Measurements from ENCODE around the gene TANGO6. TPM values are rescaled to one million over a fixed set of nuclear protein-coding genes. Genes with fewer than 3 reads are reported as not detected.

Gene TANGO6
- total RNA-seq, 5 donors from 2014 or later (not counting 1 experiment from before 2014, with no cell fraction given), result 25.2 to 35.2 (median 29.0) TPM

- CTCF ChIA-PET, result no interaction called here
- Mint-ChIP-seq H3K27me3 (no peaks in the 10 kb centered on the region), H3K4me3 (no peak overlapping the region), H3K27ac (no peak overlapping the region), H3K9me3 (no peaks in the 10 kb centered on the region), H3K4me1 (no peaks in the 10 kb centered on the region), H3K36me3 (peaks cover 26% of the 10 kb centered on the region)
- POLR2A ChIA-PET, result no interaction called here
- H3K36me3 ChIP-seq (ENCODE audit: control insufficient read depth in 2 of 2, extremely low read depth in 1 of 2, insufficient read depth in 1 of 2, low read length in 1 of 2), result peaks cover 0 to 4% of the 10 kb centered on the region in 2 donors
- WGBS (ENCODE audit: insufficient coverage), result no CpG with 5 or more reads among the region's 2 CpGs
- ATAC-seq (replicated peaks in 1 of 4) (no peak), DNase-seq (no peak)
- no peak overlapping the region for H3K27ac ChIP-seq (ENCODE audit: low read length)
- H3K4me1 ChIP-seq (ENCODE audit: control insufficient read depth in 1 of 2, extremely low read depth in 1 of 2, insufficient read depth in 2 of 2, low read length in 2 of 2), result no peaks in the 10 kb centered on the region
- H3K9me3 ChIP-seq, result no peaks in the 10 kb centered on the region
- no peaks in the 10 kb centered on the region for H3K27me3 ChIP-seq (replicated peaks in 1 of 2; ENCODE audit: control insufficient read depth in 2 of 2, extremely low read depth in 1 of 2, insufficient read depth in 2 of 2, low read length in 1 of 2)
- H3K4me3 ChIP-seq (ENCODE audit: control insufficient read depth in 1 of 2, extremely low read depth in 1 of 2, low read length in 1 of 2), result no peak overlapping the region
Observed at GRCh38 chr16:69017036-69017783, 173.9 kb downstream of the TANGO6 start.

GRCh38 chr16:69019811-69020210 lies 176.5 kb downstream of the TANGO6 start:
- Mint-ChIP-seq H3K27ac (no peak overlapping the region), H3K4me3 (no peak overlapping the region), H3K27me3 (no peaks in the 10 kb centered on the region), H3K36me3 (peaks cover 30% of the 10 kb centered on the region), H3K9me3 (no peaks in the 10 kb centered on the region), H3K4me1 (no peaks in the 10 kb centered on the region)
- H3K36me3 ChIP-seq (ENCODE audit: control insufficient read depth in 2 of 2, extremely low read depth in 1 of 2, insufficient read depth in 1 of 2, low read length in 1 of 2), result peaks cover 0 to 14% of the 10 kb centered on the region in 2 donors
- ATAC-seq (replicated peaks in 1 of 4) (no peak), DNase-seq (no peak)
- no peak overlapping the region for H3K27ac ChIP-seq (ENCODE audit: low read length)
- no CpG with 5 or more reads among the region's 1 CpG for WGBS (ENCODE audit: insufficient coverage)
- H3K27me3 ChIP-seq (replicated peaks in 1 of 2; ENCODE audit: control insufficient read depth in 2 of 2, extremely low read depth in 1 of 2, insufficient read depth in 2 of 2, low read length in 1 of 2), result no peaks in the 10 kb centered on the region
- H3K4me1 ChIP-seq (ENCODE audit: control insufficient read depth in 1 of 2, extremely low read depth in 1 of 2, insufficient read depth in 2 of 2, low read length in 2 of 2), result no peaks in the 10 kb centered on the region
- ChIA-PET CTCF (no interaction called here), POLR2A (no interaction called here)
- H3K9me3 ChIP-seq, result no peaks in the 10 kb centered on the region
- no peak overlapping the region for H3K4me3 ChIP-seq (ENCODE audit: control insufficient read depth in 1 of 2, extremely low read depth in 1 of 2, low read length in 1 of 2)

GRCh38 chr16:69029121-69029520 lies 185.8 kb downstream of the TANGO6 start:
- Histone ChIP-seq H3K9me3 (no peaks in the 10 kb centered on the region), H3K27me3 (replicated peaks in 1 of 2; ENCODE audit: control insufficient read depth in 2 of 2, extremely low read depth in 1 of 2, insufficient read depth in 2 of 2, low read length in 1 of 2) (no peaks in the 10 kb centered on the region), H3K36me3 (ENCODE audit: control insufficient read depth in 2 of 2, extremely low read depth in 1 of 2, insufficient read depth in 1 of 2, low read length in 1 of 2) (peaks cover 4 to 24% of the 10 kb centered on the region in 2 donors), H3K4me3 (ENCODE audit: control insufficient read depth in 1 of 2, extremely low read depth in 1 of 2, low read length in 1 of 2) (no peak overlapping the region), H3K27ac (ENCODE audit: low read length) (no peak overlapping the region), H3K4me1 (ENCODE audit: control insufficient read depth in 1 of 2, extremely low read depth in 1 of 2, insufficient read depth in 2 of 2, low read length in 2 of 2) (no peaks in the 10 kb centered on the region)
- H3K9me3 Mint-ChIP-seq, result no peaks in the 10 kb centered on the region
- no CpG with 5 or more reads among the region's 2 CpGs for WGBS (ENCODE audit: insufficient coverage)
- H3K36me3 Mint-ChIP-seq, result peaks cover 51% of the 10 kb centered on the region
- ATAC-seq (replicated peaks in 1 of 4) (no peak), DNase-seq (no peak)
- H3K27me3 Mint-ChIP-seq, result no peaks in the 10 kb centered on the region
- CTCF ChIA-PET, result no interaction called here
- no peak overlapping the region for H3K27ac Mint-ChIP-seq
- H3K4me3 Mint-ChIP-seq, result no peak overlapping the region
- POLR2A ChIA-PET, result no interaction called here
- H3K4me1 Mint-ChIP-seq, result no peaks in the 10 kb centered on the region

GRCh38 chr16:69031877-69032301 lies 188.6 kb downstream of the TANGO6 start:
- Mint-ChIP-seq H3K27me3 (no peaks in the 10 kb centered on the region), H3K36me3 (peaks cover 45% of the 10 kb centered on the region), H3K9me3 (no peaks in the 10 kb centered on the region), H3K27ac (no peak overlapping the region), H3K4me1 (no peaks in the 10 kb centered on the region), H3K4me3 (no peak overlapping the region)
- ATAC-seq (replicated peaks in 1 of 4) (no peak), DNase-seq (no peak)
- CTCF ChIA-PET, result no interaction called here
- Histone ChIP-seq H3K4me1 (ENCODE audit: control insufficient read depth in 1 of 2, extremely low read depth in 1 of 2, insufficient read depth in 2 of 2, low read length in 2 of 2) (no peaks in the 10 kb centered on the region), H3K27me3 (replicated peaks in 1 of 2; ENCODE audit: control insufficient read depth in 2 of 2, extremely low read depth in 1 of 2, insufficient read depth in 2 of 2, low read length in 1 of 2) (no peaks in the 10 kb centered on the region), H3K36me3 (ENCODE audit: control insufficient read depth in 2 of 2, extremely low read depth in 1 of 2, insufficient read depth in 1 of 2, low read length in 1 of 2) (peaks cover 4 to 21% of the 10 kb centered on the region in 2 donors), H3K27ac (ENCODE audit: low read length) (no peak overlapping the region), H3K9me3 (no peaks in the 10 kb centered on the region), H3K4me3 (ENCODE audit: control insufficient read depth in 1 of 2, extremely low read depth in 1 of 2, low read length in 1 of 2) (no peak overlapping the region)
- POLR2A ChIA-PET, result no interaction called here
- WGBS (ENCODE audit: insufficient coverage), result 97% methylated on average over 8 of the region's 8 CpGs

- Histone ChIP-seq H3K27ac (ENCODE audit: low read length) (no peak overlapping the region), H3K4me1 (ENCODE audit: control insufficient read depth in 1 of 2, extremely low read depth in 1 of 2, insufficient read depth in 2 of 2, low read length in 2 of 2) (no peaks in the 10 kb centered on the region), H3K9me3 (no peaks in the 10 kb centered on the region), H3K27me3 (replicated peaks in 1 of 2; ENCODE audit: control insufficient read depth in 2 of 2, extremely low read depth in 1 of 2, insufficient read depth in 2 of 2, low read length in 1 of 2) (no peaks in the 10 kb centered on the region), H3K4me3 (ENCODE audit: control insufficient read depth in 1 of 2, extremely low read depth in 1 of 2, low read length in 1 of 2) (no peak overlapping the region), H3K36me3 (ENCODE audit: control insufficient read depth in 2 of 2, extremely low read depth in 1 of 2, insufficient read depth in 1 of 2, low read length in 1 of 2) (peaks cover 4 to 21% of the 10 kb centered on the region in 2 donors)
- no peak for DNase-seq
- POLR2A ChIA-PET, result no interaction called here
- H3K9me3 Mint-ChIP-seq, result no peaks in the 10 kb centered on the region
- CTCF ChIA-PET, result interaction anchor here (0.7 kb wide), 2 partner anchors 504 to 845 kb away, joined by 4 to 5 read pairs; no protein-coding TSS in a partner anchor
- no peak overlapping the region for H3K27ac Mint-ChIP-seq
- no peaks in the 10 kb centered on the region for H3K27me3 Mint-ChIP-seq
- no peaks in the 10 kb centered on the region for H3K4me1 Mint-ChIP-seq
- H3K36me3 Mint-ChIP-seq, result peaks cover 44% of the 10 kb centered on the region
- no peak for ATAC-seq (replicated peaks in 1 of 4)
- 100% methylated on average over 5 of the region's 8 CpGs for WGBS (ENCODE audit: insufficient coverage)
- no peak overlapping the region for H3K4me3 Mint-ChIP-seq
Observed at GRCh38 chr16:69033151-69033949, 190.0 kb downstream of the TANGO6 start.

- Mint-ChIP-seq H3K4me3 (no peak overlapping the region), H3K4me1 (no peaks in the 10 kb centered on the region), H3K27ac (no peak overlapping the region), H3K36me3 (peaks cover 42% of the 10 kb centered on the region), H3K27me3 (no peaks in the 10 kb centered on the region), H3K9me3 (no peaks in the 10 kb centered on the region)
- ATAC-seq (replicated peaks in 1 of 4) (no peak), DNase-seq (no peak)
- no peaks in the 10 kb centered on the region for H3K4me1 ChIP-seq (ENCODE audit: control insufficient read depth in 1 of 2, extremely low read depth in 1 of 2, insufficient read depth in 2 of 2, low read length in 2 of 2)
- H3K9me3 ChIP-seq, result no peaks in the 10 kb centered on the region
- ChIA-PET CTCF (no interaction called here), POLR2A (no interaction called here)
- H3K27me3 ChIP-seq (replicated peaks in 1 of 2; ENCODE audit: control insufficient read depth in 2 of 2, extremely low read depth in 1 of 2, insufficient read depth in 2 of 2, low read length in 1 of 2), result no peaks in the 10 kb centered on the region
- peaks cover 4 to 21% of the 10 kb centered on the region in 2 donors for H3K36me3 ChIP-seq (ENCODE audit: control insufficient read depth in 2 of 2, extremely low read depth in 1 of 2, insufficient read depth in 1 of 2, low read length in 1 of 2)
- no peak overlapping the region for H3K4me3 ChIP-seq (ENCODE audit: control insufficient read depth in 1 of 2, extremely low read depth in 1 of 2, low read length in 1 of 2)
- no peak overlapping the region for H3K27ac ChIP-seq (ENCODE audit: low read length)
Observed at GRCh38 chr16:69035375-69035774, 192.0 kb downstream of the TANGO6 start.
